ENCODE measurements around the gene ATP2A3.

ATP2A3 gene

DNA sequence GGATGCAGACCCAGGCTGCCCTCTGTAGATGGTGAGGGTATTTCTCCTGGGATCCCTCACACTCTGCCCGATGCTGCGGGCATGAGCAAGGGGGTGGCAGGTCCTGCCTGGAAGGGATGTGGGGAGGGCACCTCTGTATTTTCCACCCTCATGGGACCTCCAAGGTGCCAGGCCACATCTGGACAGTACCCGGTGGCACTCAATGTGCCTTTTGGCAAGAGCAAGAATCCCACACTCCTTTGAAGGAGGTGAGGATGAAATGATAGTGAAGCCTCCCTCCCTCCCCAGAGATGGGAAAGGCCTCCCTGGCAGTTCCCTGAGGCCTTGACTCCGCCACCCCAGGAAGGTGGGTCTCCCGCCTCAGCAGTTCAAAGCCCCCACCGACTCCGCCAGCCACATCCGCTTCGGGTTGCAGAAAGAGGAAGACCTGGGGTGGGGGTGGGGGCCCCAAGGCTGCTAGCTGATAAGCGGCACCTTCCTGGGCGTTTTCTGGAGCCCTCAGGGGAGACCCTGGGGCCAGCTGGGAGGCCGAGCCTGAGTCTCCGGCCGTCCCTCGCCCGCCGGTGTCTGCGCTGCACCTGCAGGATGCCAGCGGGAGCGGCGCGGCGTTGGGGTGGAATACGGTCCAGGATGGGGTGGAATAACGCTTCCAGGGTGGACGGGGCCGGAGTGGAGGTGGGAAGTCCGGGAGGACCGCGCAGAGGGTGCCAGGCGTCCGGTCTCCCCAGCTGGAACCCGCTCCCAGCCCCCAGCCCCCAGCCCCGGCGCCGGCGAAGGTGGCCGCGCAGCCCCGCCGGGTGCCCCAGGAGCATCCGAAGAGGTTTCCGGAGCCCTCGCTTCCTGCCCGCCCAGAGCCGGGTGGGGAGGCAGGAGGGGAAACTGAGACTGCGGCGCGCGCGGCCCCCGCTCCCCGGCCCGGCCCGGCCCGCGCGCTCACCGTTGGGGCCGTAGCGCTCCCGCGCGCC lies 718 bp downstream of the ATP2A3 start:
- peak overlapping the region; percentile 66 to 73 for H3K4me3 ChIP-seq (ENCODE audit: low read depth in 1 of 2, low read length in 2 of 2)
- H3K9me3 ChIP-seq (ENCODE audit: control insufficient read depth in 1 of 2, low read length in 2 of 2), result no peaks in the 10 kb centered on the region
- peaks cover 0 to 5% of the 10 kb centered on the region in 2 donors for H3K27me3 ChIP-seq (ENCODE audit: control insufficient read depth in 1 of 2, insufficient read depth in 2 of 2, low read length in 2 of 2)
- no peak overlapping the region for H3K27ac ChIP-seq (ENCODE audit: low read depth, low read length)
- H3K36me3 ChIP-seq (ENCODE audit: control insufficient read depth in 1 of 2, insufficient read depth in 2 of 2, low read length in 2 of 2), result no peaks in the 10 kb centered on the region
- peaks cover 51 to 69% of the 10 kb centered on the region in 2 donors for H3K4me1 ChIP-seq (ENCODE audit: control insufficient read depth in 1 of 2, insufficient read depth in 2 of 2, low read length in 2 of 2)
- peak overlapping the region; percentile 68 to 79 for H3K9ac ChIP-seq (ENCODE audit: low read depth in 1 of 2, low read length in 2 of 2)

DNA sequence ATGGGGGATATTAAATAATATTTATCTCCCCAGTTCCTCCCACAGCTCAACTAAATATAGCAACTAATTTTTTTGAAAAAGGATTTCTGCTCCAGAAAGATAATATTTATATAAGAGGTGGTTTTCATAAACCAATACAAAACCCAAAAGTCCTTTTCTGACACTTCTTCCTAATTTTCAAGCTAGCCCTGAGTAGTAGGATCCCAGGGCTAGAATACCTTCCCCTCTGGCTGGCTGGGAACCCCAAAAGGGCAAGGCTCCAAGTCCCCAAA lies 1.3 kb downstream of the ATP2A3 start:
- Histone ChIP-seq H3K27me3 (ENCODE audit: control insufficient read depth in 1 of 2, insufficient read depth in 2 of 2, low read length in 2 of 2) (peaks cover 0 to 5% of the 10 kb centered on the region in 2 donors), H3K9me3 (ENCODE audit: control insufficient read depth in 1 of 2, low read length in 2 of 2) (no peaks in the 10 kb centered on the region), H3K36me3 (ENCODE audit: control insufficient read depth in 1 of 2, insufficient read depth in 2 of 2, low read length in 2 of 2) (peaks cover 0 to 4% of the 10 kb centered on the region in 2 donors), H3K4me1 (ENCODE audit: control insufficient read depth in 1 of 2, insufficient read depth in 2 of 2, low read length in 2 of 2) (peaks cover 46 to 71% of the 10 kb centered on the region in 2 donors), H3K27ac (ENCODE audit: low read depth, low read length) (no peak overlapping the region), H3K4me3 (ENCODE audit: low read depth in 1 of 2, low read length in 2 of 2) (peak overlapping the region; percentile 66 to 73), H3K9ac (ENCODE audit: low read depth in 1 of 2, low read length in 2 of 2) (peak overlapping the region; percentile 68 to 79)

DNA sequence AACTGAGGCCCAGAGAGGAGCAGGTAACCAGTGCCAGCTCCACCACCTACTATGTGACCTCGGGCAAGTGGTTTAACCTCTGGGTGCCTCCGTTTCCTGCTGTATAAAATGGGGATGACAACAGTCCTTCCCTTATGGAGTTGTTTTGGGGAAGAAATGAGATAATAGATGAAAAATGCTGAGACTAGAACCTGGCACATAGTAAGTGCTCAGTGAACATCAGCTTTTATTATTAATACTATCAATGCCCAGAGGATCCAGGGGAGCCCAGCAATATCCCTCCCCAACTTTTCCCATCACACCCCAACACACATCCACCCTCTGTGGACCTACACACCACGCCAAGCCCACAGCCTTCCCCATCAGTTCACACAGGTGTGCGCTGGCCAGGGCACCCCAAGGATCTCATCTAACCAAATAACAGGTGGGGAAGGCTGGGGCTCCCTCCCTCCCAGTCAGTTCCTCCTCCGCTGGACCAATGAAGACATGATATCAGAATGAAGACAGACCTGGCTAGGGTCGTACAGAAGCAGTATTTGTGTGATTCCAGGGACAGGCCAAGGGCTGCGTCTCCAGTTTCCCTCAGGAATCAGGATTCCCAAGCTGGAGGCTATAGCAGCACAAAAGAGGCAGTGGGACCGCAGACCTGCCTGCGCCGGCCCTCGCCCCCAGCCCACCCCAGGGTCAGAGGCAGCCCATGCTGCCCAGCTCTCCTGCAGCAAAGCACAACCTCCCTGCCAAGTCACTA lies 1.8 kb downstream of the ATP2A3 start:
- H3K36me3 ChIP-seq (ENCODE audit: control insufficient read depth in 1 of 2, insufficient read depth in 2 of 2, low read length in 2 of 2), result peaks cover 0 to 4% of the 10 kb centered on the region in 2 donors
- peaks cover 43 to 68% of the 10 kb centered on the region in 2 donors for H3K4me1 ChIP-seq (ENCODE audit: control insufficient read depth in 1 of 2, insufficient read depth in 2 of 2, low read length in 2 of 2)
- peak overlapping the region; percentile 68 to 79 for H3K9ac ChIP-seq (ENCODE audit: low read depth in 1 of 2, low read length in 2 of 2)
- no peak overlapping the region for H3K27ac ChIP-seq (ENCODE audit: low read depth, low read length)
- peak overlapping the region; percentile 66 to 73 for H3K4me3 ChIP-seq (ENCODE audit: low read depth in 1 of 2, low read length in 2 of 2)
- H3K9me3 ChIP-seq (ENCODE audit: control insufficient read depth in 1 of 2, low read length in 2 of 2), result no peaks in the 10 kb centered on the region
- peaks cover 0 to 5% of the 10 kb centered on the region in 2 donors for H3K27me3 ChIP-seq (ENCODE audit: control insufficient read depth in 1 of 2, insufficient read depth in 2 of 2, low read length in 2 of 2)

DNA sequence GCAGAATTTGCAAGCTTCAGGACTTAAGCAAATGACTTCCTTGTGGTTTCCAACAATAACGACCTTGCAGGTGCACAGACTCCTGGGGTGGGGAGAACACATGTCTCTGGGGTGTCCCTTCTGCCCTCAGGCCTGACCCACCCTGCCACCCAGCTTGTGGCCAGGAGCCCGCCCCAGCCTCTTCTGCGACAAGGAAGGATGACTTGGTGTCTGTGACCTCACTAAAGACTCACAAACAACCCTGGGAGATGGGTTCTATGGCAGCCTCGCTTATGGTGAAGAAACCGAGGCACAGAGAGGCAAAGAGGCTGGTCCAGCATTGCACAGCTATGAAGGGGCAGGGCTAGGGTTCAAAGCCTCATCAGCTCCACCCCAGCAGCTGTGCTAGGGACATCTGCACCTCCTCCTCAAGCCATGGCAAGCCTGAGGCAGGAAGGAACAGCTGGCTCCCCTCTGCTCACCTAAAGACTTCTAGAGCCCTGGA lies 2.6 kb downstream of the ATP2A3 start:
- Histone ChIP-seq H3K36me3 (ENCODE audit: control insufficient read depth in 1 of 2, insufficient read depth in 2 of 2, low read length in 2 of 2) (peaks cover 0 to 7% of the 10 kb centered on the region in 2 donors), H3K9me3 (ENCODE audit: control insufficient read depth in 1 of 2, low read length in 2 of 2) (no peaks in the 10 kb centered on the region), H3K4me1 (ENCODE audit: control insufficient read depth in 1 of 2, insufficient read depth in 2 of 2, low read length in 2 of 2) (peaks cover 43 to 69% of the 10 kb centered on the region in 2 donors), H3K27me3 (ENCODE audit: control insufficient read depth in 1 of 2, insufficient read depth in 2 of 2, low read length in 2 of 2) (peaks cover 0 to 5% of the 10 kb centered on the region in 2 donors), H3K27ac (ENCODE audit: low read depth, low read length) (peak overlapping the region; percentile 39), H3K9ac (ENCODE audit: low read depth in 1 of 2, low read length in 2 of 2) (peak overlapping the region; percentile 17 to 25), H3K4me3 (ENCODE audit: low read depth in 1 of 2, low read length in 2 of 2) (peak overlapping the region; percentile 48 to 66)

DNA sequence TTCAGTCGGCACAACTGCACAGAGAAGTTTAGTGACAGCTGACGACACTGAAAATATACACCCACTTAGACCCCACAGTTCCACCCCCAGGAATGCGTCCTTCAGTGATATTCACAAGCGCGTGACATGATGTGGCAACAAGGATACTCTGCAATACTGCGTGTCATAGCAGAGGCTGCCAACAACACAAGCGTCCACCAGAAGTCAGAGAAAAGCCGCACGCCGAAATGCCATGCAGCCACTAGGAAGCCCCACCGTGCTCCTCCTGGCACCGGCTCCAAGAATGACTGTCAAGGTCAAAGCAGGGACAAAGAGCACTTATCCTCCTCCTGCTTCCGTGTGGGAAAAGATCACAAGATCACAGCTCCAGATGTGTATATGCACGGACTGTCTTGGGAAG lies 3.5 kb downstream of the ATP2A3 start:
- Histone ChIP-seq H3K27ac (ENCODE audit: low read depth, low read length) (peak overlapping the region; percentile 54), H3K4me1 (ENCODE audit: control insufficient read depth in 1 of 2, insufficient read depth in 2 of 2, low read length in 2 of 2) (peaks cover 43 to 72% of the 10 kb centered on the region in 2 donors), H3K4me3 (ENCODE audit: low read depth in 1 of 2, low read length in 2 of 2) (peak overlapping the region; percentile 25 to 37), H3K36me3 (ENCODE audit: control insufficient read depth in 1 of 2, insufficient read depth in 2 of 2, low read length in 2 of 2) (peaks cover 0 to 7% of the 10 kb centered on the region in 2 donors), H3K9ac (ENCODE audit: low read depth in 1 of 2, low read length in 2 of 2) (peak overlapping the region in 1 of 2 donors; percentile 49), H3K9me3 (ENCODE audit: control insufficient read depth in 1 of 2, low read length in 2 of 2) (no peaks in the 10 kb centered on the region), H3K27me3 (ENCODE audit: control insufficient read depth in 1 of 2, insufficient read depth in 2 of 2, low read length in 2 of 2) (peaks cover 0 to 5% of the 10 kb centered on the region in 2 donors)

DNA sequence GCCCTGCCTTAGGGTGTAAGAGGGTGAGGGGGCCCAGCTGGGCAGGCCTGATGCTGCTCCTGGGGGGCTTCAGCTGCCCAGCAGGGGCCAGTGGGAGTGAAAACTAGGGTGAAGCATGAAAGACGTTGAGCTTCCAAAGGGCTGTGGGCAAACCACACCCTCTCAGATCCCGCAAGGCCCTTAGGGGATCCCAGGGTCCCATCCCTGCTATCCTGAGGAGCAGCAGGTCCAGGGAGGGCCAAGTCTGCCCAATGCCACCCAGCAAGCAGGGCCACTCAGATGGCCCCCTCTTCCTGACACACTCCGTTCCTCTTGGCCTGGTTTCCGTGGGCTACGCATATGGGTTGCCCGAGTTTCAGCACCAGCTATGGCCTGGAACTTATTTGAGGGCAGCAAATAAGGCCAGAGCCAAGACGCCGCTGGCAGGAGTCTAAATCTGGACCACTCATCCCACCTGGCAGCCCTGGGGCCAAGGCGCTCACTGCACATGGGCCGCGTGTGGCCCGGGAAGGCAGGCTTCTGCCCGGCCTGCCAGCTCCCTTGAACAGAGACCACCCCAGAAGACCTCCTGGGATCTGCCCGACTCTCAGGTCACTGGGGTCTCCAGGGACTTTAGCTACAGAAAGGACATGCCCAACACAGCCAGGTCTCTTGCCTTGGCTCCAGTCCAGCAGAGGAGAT lies 4.2 kb downstream of the ATP2A3 start:
- Histone ChIP-seq H3K4me3 (ENCODE audit: low read depth in 1 of 2, low read length in 2 of 2) (peak overlapping the region in 1 of 2 donors; percentile 39), H3K27ac (ENCODE audit: low read depth, low read length) (peak overlapping the region; percentile 54), H3K9ac (ENCODE audit: low read depth in 1 of 2, low read length in 2 of 2) (peak overlapping the region in 1 of 2 donors; percentile 49), H3K27me3 (ENCODE audit: control insufficient read depth in 1 of 2, insufficient read depth in 2 of 2, low read length in 2 of 2) (peaks cover 0 to 5% of the 10 kb centered on the region in 2 donors), H3K36me3 (ENCODE audit: control insufficient read depth in 1 of 2, insufficient read depth in 2 of 2, low read length in 2 of 2) (peaks cover 0 to 7% of the 10 kb centered on the region in 2 donors), H3K9me3 (ENCODE audit: control insufficient read depth in 1 of 2, low read length in 2 of 2) (no peaks in the 10 kb centered on the region), H3K4me1 (ENCODE audit: control insufficient read depth in 1 of 2, insufficient read depth in 2 of 2, low read length in 2 of 2) (peaks cover 37 to 66% of the 10 kb centered on the region in 2 donors)

DNA sequence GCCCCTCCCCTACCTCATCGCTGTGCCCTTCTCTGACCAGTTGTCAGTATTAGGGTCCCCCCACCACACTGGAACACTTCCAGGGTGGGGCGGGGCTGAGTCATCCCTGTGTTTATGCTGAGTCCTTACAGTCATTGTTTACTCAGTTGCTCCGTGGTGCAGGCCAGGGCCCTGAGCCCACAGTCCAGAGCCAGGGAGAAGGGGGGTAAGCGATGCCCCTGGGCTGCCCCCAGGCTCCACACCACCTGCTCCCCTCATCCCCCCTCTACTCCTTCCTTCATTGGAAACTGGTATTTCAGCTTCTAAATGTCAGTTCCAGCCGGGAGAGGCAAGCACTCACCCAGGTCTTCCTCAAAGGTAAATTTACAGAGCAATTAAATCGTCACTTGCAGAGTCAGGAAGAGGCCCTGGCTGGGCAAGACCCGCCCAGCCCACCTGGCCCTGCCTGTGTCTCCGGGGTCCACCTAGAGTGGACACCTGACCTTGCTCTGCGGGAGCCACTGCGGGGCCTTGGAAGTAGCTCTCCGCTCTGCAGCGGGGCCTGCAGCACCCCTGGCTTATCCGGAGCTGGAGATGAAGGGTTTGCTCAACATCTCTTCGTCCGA lies 4.8 kb downstream of the ATP2A3 start:
- peak overlapping the region; percentile 48 for H3K27ac ChIP-seq (ENCODE audit: low read depth, low read length)
- H3K9me3 ChIP-seq (ENCODE audit: control insufficient read depth in 1 of 2, low read length in 2 of 2), result no peaks in the 10 kb centered on the region
- peaks cover 0 to 7% of the 10 kb centered on the region in 2 donors for H3K36me3 ChIP-seq (ENCODE audit: control insufficient read depth in 1 of 2, insufficient read depth in 2 of 2, low read length in 2 of 2)
- peak overlapping the region in 1 of 2 donors; percentile 39 for H3K4me3 ChIP-seq (ENCODE audit: low read depth in 1 of 2, low read length in 2 of 2)
- peaks cover 0 to 5% of the 10 kb centered on the region in 2 donors for H3K27me3 ChIP-seq (ENCODE audit: control insufficient read depth in 1 of 2, insufficient read depth in 2 of 2, low read length in 2 of 2)
- peak overlapping the region in 1 of 2 donors; percentile 41 for H3K9ac ChIP-seq (ENCODE audit: low read depth in 1 of 2, low read length in 2 of 2)
- peaks cover 37 to 66% of the 10 kb centered on the region in 2 donors for H3K4me1 ChIP-seq (ENCODE audit: control insufficient read depth in 1 of 2, insufficient read depth in 2 of 2, low read length in 2 of 2)

DNA sequence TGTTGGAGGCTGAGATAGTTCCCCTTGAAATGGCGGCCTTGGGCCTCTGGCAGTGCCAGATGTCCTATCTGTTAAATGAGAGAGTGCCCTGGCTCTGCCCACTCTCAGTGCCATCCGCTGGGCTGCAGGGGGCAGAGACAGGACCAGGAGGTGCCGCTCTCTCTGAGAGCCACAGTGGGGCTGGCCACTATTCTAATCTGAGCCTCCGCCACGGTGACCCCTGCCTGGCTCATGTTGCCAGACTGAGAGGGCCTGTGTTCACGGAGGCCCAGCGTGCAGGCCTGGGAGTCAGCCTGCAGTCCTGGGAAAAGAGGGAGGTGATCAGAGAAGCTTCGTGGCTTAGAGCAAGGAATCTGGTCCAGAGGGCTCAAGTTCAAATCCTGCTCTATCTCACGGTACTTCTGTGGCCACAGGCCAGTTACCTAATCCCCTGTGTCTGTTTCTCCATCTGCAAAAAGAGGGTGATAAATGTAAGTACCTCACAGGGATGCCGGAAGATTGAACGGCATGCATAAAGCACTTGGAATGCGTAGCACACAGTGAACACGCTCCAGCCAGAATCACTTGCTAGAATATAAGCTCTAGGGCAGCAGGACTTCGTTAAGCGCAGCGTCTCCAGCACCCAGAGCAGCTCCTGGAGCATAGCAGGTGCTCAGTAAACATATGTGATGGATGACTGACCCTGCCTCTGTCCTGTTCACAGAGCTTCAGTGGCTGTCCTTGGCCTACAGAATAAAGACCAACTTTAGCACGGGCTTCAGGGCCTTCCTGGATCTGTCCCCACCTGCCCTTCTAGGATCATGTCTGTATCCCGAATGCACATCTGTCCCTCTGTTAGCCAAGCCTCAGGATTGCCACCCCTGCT lies 6.3 kb downstream of the ATP2A3 start:
- Histone ChIP-seq H3K27ac (ENCODE audit: low read depth, low read length) (no peak overlapping the region), H3K9me3 (ENCODE audit: control insufficient read depth in 1 of 2, low read length in 2 of 2) (no peaks in the 10 kb centered on the region), H3K36me3 (ENCODE audit: control insufficient read depth in 1 of 2, insufficient read depth in 2 of 2, low read length in 2 of 2) (peaks cover 0 to 7% of the 10 kb centered on the region in 2 donors), H3K4me3 (ENCODE audit: low read depth in 1 of 2, low read length in 2 of 2) (no peak overlapping the region), H3K4me1 (ENCODE audit: control insufficient read depth in 1 of 2, insufficient read depth in 2 of 2, low read length in 2 of 2) (peaks cover 37 to 58% of the 10 kb centered on the region in 2 donors), H3K27me3 (ENCODE audit: control insufficient read depth in 1 of 2, insufficient read depth in 2 of 2, low read length in 2 of 2) (peaks cover 0 to under 1% of the 10 kb centered on the region in 2 donors), H3K9ac (ENCODE audit: low read depth in 1 of 2, low read length in 2 of 2) (no peak overlapping the region)

DNA sequence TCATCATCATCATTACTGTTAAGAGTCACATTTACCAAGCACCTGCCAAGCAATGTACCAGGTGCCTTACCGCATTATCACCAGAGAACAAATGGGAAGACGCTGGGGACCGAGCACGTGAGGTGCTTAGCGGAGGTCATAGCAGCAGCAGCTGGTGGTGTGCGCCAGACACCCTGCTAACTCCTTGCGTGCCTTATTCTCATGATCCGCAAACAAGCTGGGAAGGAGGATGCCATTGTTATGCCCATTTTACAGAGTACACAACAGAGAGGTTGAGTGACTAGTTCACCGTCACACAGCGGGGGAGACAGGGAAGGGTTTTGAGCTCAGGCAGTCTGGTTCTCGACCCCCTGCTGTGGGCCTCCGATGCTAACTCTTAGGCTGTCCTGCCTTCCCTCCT lies 7.3 kb downstream of the ATP2A3 start:
- peaks cover 30 to 49% of the 10 kb centered on the region in 2 donors for H3K4me1 ChIP-seq (ENCODE audit: control insufficient read depth in 1 of 2, insufficient read depth in 2 of 2, low read length in 2 of 2)
- no peak overlapping the region for H3K4me3 ChIP-seq (ENCODE audit: low read depth in 1 of 2, low read length in 2 of 2)
- no peaks in the 10 kb centered on the region for H3K9me3 ChIP-seq (ENCODE audit: control insufficient read depth in 1 of 2, low read length in 2 of 2)
- peaks cover 0 to 7% of the 10 kb centered on the region in 2 donors for H3K36me3 ChIP-seq (ENCODE audit: control insufficient read depth in 1 of 2, insufficient read depth in 2 of 2, low read length in 2 of 2)
- H3K9ac ChIP-seq (ENCODE audit: low read depth in 1 of 2, low read length in 2 of 2), result no peak overlapping the region
- no peak overlapping the region for H3K27ac ChIP-seq (ENCODE audit: low read depth, low read length)
- H3K27me3 ChIP-seq (ENCODE audit: control insufficient read depth in 1 of 2, insufficient read depth in 2 of 2, low read length in 2 of 2), result no peaks in the 10 kb centered on the region

Measured in duodenal mucosa (tissue), 2 donors.